Measurements from ENCODE around the gene MTHFD2L. TPM values are rescaled to one million over a fixed set of nuclear protein-coding genes. Genes with fewer than 3 reads are reported as not detected.

The MTHFD2L gene
- total RNA-seq, 1 experiment from 2014 or later: 9.4 TPM

GRCh38 chr4:74282926-74283325 lies 125.0 kb downstream of the MTHFD2L start (continued):
- TF ChIP-seq PREB (CRISPR knock-in tag; IDR thresholded peaks at IDR 0.05; ENCODE audit: borderline replicate concordance) (no peak), NFYB (CRISPR knock-in tag; conservative IDR thresholded peaks at IDR 0.05; ENCODE audit: low read depth) (no peak)

- no peak overlapping the region for H3K27ac Mint-ChIP-seq
- H3K4me3 Mint-ChIP-seq: no peak overlapping the region
- ATAC-seq (no peak), DNase-seq (ENCODE audit: low spot score) (no peak)
- H3K9me3 Mint-ChIP-seq: no peaks in the 10 kb centered on the region
- H3K4me1 Mint-ChIP-seq: no peaks in the 10 kb centered on the region
- CTCF ChIA-PET: no interaction called here
- H3K36me3 Mint-ChIP-seq: no peaks in the 10 kb centered on the region
- no peaks in the 10 kb centered on the region; the same call in 1 of the 2 replicates for H3K27me3 Mint-ChIP-seq (ENCODE audit: low read depth)
- POLR2A ChIA-PET: no interaction called here
- TF ChIP-seq ERG (CRISPR knock-in tag; IDR thresholded peaks at IDR 0.05): no peak
- TF ChIP-seq HMGXB4 (CRISPR knock-in tag; IDR thresholded peaks at IDR 0.05): no peak
- no peak for TF ChIP-seq IRF1 (CRISPR knock-in tag; IDR thresholded peaks at IDR 0.05)
- TF ChIP-seq E2F4 (CRISPR knock-in tag; IDR thresholded peaks at IDR 0.05; ENCODE audit: borderline replicate concordance, low read depth): no peak
- no peak for TF ChIP-seq ZNF671 (CRISPR knock-in tag; IDR thresholded peaks at IDR 0.05)
- no peak for TF ChIP-seq CTCF (IDR thresholded peaks at IDR 0.05)
- no peak for TF ChIP-seq GRHL2 (CRISPR knock-in tag; IDR thresholded peaks at IDR 0.05; ENCODE audit: insufficient replicate concordance, severe bottlenecking)
- no peak for TF ChIP-seq KAT7 (CRISPR knock-in tag; IDR thresholded peaks at IDR 0.05; ENCODE audit: borderline replicate concordance)
- no peak for TF ChIP-seq SP1 (CRISPR knock-in tag; conservative IDR thresholded peaks at IDR 0.05)
- TF ChIP-seq AR (CRISPR knock-in tag; IDR thresholded peaks at IDR 0.05): no peak
- no peak for TF ChIP-seq NR3C1 (CRISPR knock-in tag; conservative IDR thresholded peaks at IDR 0.05; ENCODE audit: low read depth)
- no peak for TF ChIP-seq ATF6 (CRISPR knock-in tag; IDR thresholded peaks at IDR 0.05)
- TF ChIP-seq GTF2I (CRISPR knock-in tag; conservative IDR thresholded peaks at IDR 0.05): no peak
- no peak for TF ChIP-seq ZBTB21 (CRISPR knock-in tag; IDR thresholded peaks at IDR 0.05; ENCODE audit: borderline replicate concordance)
- TF ChIP-seq RORB (CRISPR knock-in tag; IDR thresholded peaks at IDR 0.05): no peak
- TF ChIP-seq ATF2 (CRISPR knock-in tag; IDR thresholded peaks at IDR 0.05; ENCODE audit: borderline replicate concordance, low read depth): no peak
- no peak for TF ChIP-seq ZNF512 (CRISPR knock-in tag; IDR thresholded peaks at IDR 0.05; ENCODE audit: borderline replicate concordance)
Measured at GRCh38 chr4:74283614-74284013, 125.7 kb downstream of the MTHFD2L start.
